Ecto neural progenitor cell (in vitro differentiated cells): ENCODE measurements around the gene FIGNL2.

ENCODE experiments used
- DNase-seq: peaks from one replicate; pipeline ENCODE4 v3.0.0-alpha.2; 2018; ENCODE audit warnings: low spot score

FIGNL2 gene

GRCh38 chr12:51855586-51856428 is 7.3 kb upstream of the FIGNL2 start:
- DNase-seq: peak; percentile 93

- no peak for DNase-seq
Measured at GRCh38 chr12:51852404-51853137, 4.1 kb upstream of the FIGNL2 start.

- no peak for DNase-seq
Measured at GRCh38 chr12:51851413-51852124, 3.1 kb upstream of the FIGNL2 start.

GRCh38 chr12:51850965-51851299 is 2.4 kb upstream of the FIGNL2 start:
- no peak for DNase-seq

- DNase-seq: no peak
Measured at GRCh38 chr12:51850081-51850964, 1.8 kb upstream of the FIGNL2 start.

- peak; percentile 91 for DNase-seq
Measured at GRCh38 chr12:51848841-51849735, 570 bp upstream of the FIGNL2 start.

- no peak for DNase-seq
Measured at GRCh38 chr12:51847643-51848325, 734 bp downstream of the FIGNL2 start.

- peak; percentile 92 for DNase-seq
Measured at GRCh38 chr12:51846911-51847642, 1.4 kb downstream of the FIGNL2 start.

GRCh38 chr12:51846271-51846691 is 2.2 kb downstream of the FIGNL2 start:
- DNase-seq: no peak

GRCh38 chr12:51845482-51845881 is 3.0 kb downstream of the FIGNL2 start:
- DNase-seq: no peak

- DNase-seq: no peak
Measured at GRCh38 chr12:51844854-51845253, 3.7 kb downstream of the FIGNL2 start.

- DNase-seq: no peak
Measured at GRCh38 chr12:51841727-51842126, 6.8 kb downstream of the FIGNL2 start.

- DNase-seq: no peak
Measured at GRCh38 chr12:51840966-51841365, 7.6 kb downstream of the FIGNL2 start.

GRCh38 chr12:51839310-51839947 is 9.1 kb downstream of the FIGNL2 start:
- DNase-seq: no peak

- no peak for DNase-seq
Measured at GRCh38 chr12:51838762-51839161, 9.8 kb downstream of the FIGNL2 start.

GRCh38 chr12:51838036-51838435 is 10.5 kb downstream of the FIGNL2 start:
- no peak for DNase-seq

- no peak for DNase-seq
Measured at GRCh38 chr12:51837286-51837685, 11.2 kb downstream of the FIGNL2 start.

- DNase-seq: peak; percentile 85
Measured at GRCh38 chr12:51836827-51837173, 11.7 kb downstream of the FIGNL2 start.
